Activated CD4-positive, alpha-beta T cell treated with anti-CD3 and anti-CD28 coated beads for 36 hours (primary cell): ENCODE measurements around the gene PKP2. TPM values are rescaled to one million over a fixed set of nuclear protein-coding genes. Genes with fewer than 3 reads are reported as not detected.

Experiments used
- ATAC-seq: fragments of 200-7000 bp; cut with Tn5 transposase; one replicate; pipeline ENCODE4 v1.10.0; 2021; ENCODE audit warnings: mild to moderate bottlenecking, moderate library complexity
- CTCF ChIA-PET: fragments of 350-600 bp; sonication (Branson Sonifier 250); formaldehyde crosslinking; loops from one replicate; lab custom pipeline; 2021; ENCODE audit warnings: antibody characterized with exemption; lab: Charles Lee
- POLR2A ChIA-PET: fragments of 350-600 bp; sonication (Branson Sonifier 250); formaldehyde crosslinking; loops from one replicate; lab custom pipeline; 2021; ENCODE audit warnings: antibody characterized with exemption, inconsistent platforms; lab: Charles Lee
- DNase-seq: peaks from one replicate; pipeline ENCODE4 v3.0.0-alpha.2; 2020
- H3K27ac Mint-ChIP-seq: one replicate; pipeline ENCODE4 v1.8.0; 2021; ENCODE audit warnings: mixed read lengths
- H3K27me3 Mint-ChIP-seq: one replicate; pipeline ENCODE4 v1.8.0; 2021; ENCODE audit warnings: mixed read lengths
- H3K36me3 Mint-ChIP-seq: one replicate; pipeline ENCODE4 v1.8.0; 2021; ENCODE audit warnings: low read depth, mixed read lengths
- H3K4me1 Mint-ChIP-seq: one replicate; pipeline ENCODE4 v1.8.0; 2021; ENCODE audit warnings: mixed read lengths
- H3K4me3 Mint-ChIP-seq: one replicate; pipeline ENCODE4 v1.8.0; 2021; ENCODE audit warnings: mild to moderate bottlenecking, moderate library complexity, mixed read lengths
- H3K9me3 Mint-ChIP-seq: one replicate; pipeline ENCODE4 v1.8.0; 2021; ENCODE audit warnings: low read depth, mixed read lengths
- intact Hi-C, 2 experiments: fragments of 100-400 bp; cut with DNase I in 1 of 2; cut with micrococcal nuclease in 1 of 2; formaldehyde crosslinking; loops; one replicate each; pipeline versions ENCODE4 v1.14.2 to v1.15.1; 2022 to 2024; cut with DNase I, micrococcal nuclease
- total RNA-seq, 2 experiments: library from RNA; stranded (reverse); gene quantifications; one replicate each; pipeline ENCODE4 v1.2.3, GENCODE V29; 2021

Gene PKP2
- total RNA-seq, 2 experiments from 2014 or later: 0.11 to 0.30 TPM

GRCh38 chr12:32743264-32743663, 153.3 kb downstream of the PKP2 start:
- peaks cover 47% of the 10 kb centered on the region for H3K36me3 Mint-ChIP-seq
- no peak overlapping the region for H3K27ac Mint-ChIP-seq
- H3K27me3 Mint-ChIP-seq: no peaks in the 10 kb centered on the region
- POLR2A ChIA-PET: interaction anchor here (0.6 kb wide), 1 partner anchor 12 kb away, joined by 3 read pairs; the partner anchor contains the start of gene YARS2
- H3K4me3 Mint-ChIP-seq: no peak overlapping the region
- H3K9me3 Mint-ChIP-seq: no peaks in the 10 kb centered on the region
- ATAC-seq (peak; percentile 47), DNase-seq (no peak)
- CTCF ChIA-PET: interaction anchor here (3.0 to 3.1 kb wide), 2 partner anchors 12 kb away, joined by 12 to 15 read pairs; partner anchors contain the start of gene YARS2
- peaks cover 16% of the 10 kb centered on the region for H3K4me1 Mint-ChIP-seq
- intact Hi-C loops: loop anchor here in 1 of 2 experiments (5.0 kb wide), 1 partner anchor 61 kb away; no protein-coding TSS in a partner anchor

GRCh38 chr12:32742133-32742532, 154.4 kb downstream of the PKP2 start:
- H3K4me1 Mint-ChIP-seq: peaks cover 18% of the 10 kb centered on the region
- H3K9me3 Mint-ChIP-seq: no peaks in the 10 kb centered on the region
- H3K27ac Mint-ChIP-seq: no peak overlapping the region
- no peaks in the 10 kb centered on the region for H3K27me3 Mint-ChIP-seq
- H3K4me3 Mint-ChIP-seq: no peak overlapping the region
- peaks cover 46% of the 10 kb centered on the region for H3K36me3 Mint-ChIP-seq
- ChIA-PET POLR2A (no interaction called here), CTCF (interaction anchor here (0.6 to 3.0 kb wide), 2 partner anchors 13 to 679 kb away, joined by 3 to 12 read pairs; partner anchors contain the start of gene YARS2)
- intact Hi-C loops: loop anchor here in 1 of 2 experiments (5.0 kb wide), 1 partner anchor 60 kb away; no protein-coding TSS in a partner anchor
- ATAC-seq (no peak), DNase-seq (no peak)

Other genes starting within 250 kb of the PKP2 start
- 10 to 100 TPM; 67.1 to 68.5 TPM for gene DNM1L, start 217.5 kb downstream of the PKP2 start, total RNA-seq
- 10 to 100 TPM; 33.0 to 45.9 TPM for gene YARS2, start 140.9 kb downstream of the PKP2 start, total RNA-seq